GM10266 (cell line): ENCODE results near the gene PTPN5.

Experiments used
- DNase-seq: peaks from one replicate; pipeline ENCODE4 v3.0.0; 2012; ENCODE audit errors: extremely low spot score
- TF ChIP-seq, protein P1 (sequence below): IDR thresholded peaks from 2 replicates; pipeline ENCODE4 v1.5.1; 2012; ENCODE audit warnings: mild to moderate bottlenecking, low read depth; ENCODE audit not compliant: control insufficient read depth, insufficient read depth; ENCODE audit errors: missing control alignments

Gene PTPN5

DNA sequence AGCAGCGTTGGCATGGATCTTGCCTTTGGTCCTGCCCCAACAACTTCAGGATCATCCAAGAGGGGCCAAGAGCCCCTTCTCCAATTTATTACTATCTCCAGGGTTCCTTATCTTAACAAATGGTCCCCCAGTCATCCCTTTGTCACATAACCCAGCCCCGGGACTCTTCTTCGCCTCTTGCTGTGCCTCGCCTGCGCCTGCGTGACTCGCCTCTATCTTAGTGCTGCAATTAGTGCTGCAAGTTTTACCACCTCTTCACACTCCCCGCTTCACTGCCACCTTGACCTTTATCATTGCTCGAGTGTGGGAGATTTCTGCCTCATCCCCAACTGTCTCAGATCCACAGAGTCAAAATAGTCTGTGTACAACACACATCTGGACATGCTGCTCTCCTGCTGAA, 61.6 kb downstream of the PTPN5 start:
- TF ChIP-seq, protein P1, sequence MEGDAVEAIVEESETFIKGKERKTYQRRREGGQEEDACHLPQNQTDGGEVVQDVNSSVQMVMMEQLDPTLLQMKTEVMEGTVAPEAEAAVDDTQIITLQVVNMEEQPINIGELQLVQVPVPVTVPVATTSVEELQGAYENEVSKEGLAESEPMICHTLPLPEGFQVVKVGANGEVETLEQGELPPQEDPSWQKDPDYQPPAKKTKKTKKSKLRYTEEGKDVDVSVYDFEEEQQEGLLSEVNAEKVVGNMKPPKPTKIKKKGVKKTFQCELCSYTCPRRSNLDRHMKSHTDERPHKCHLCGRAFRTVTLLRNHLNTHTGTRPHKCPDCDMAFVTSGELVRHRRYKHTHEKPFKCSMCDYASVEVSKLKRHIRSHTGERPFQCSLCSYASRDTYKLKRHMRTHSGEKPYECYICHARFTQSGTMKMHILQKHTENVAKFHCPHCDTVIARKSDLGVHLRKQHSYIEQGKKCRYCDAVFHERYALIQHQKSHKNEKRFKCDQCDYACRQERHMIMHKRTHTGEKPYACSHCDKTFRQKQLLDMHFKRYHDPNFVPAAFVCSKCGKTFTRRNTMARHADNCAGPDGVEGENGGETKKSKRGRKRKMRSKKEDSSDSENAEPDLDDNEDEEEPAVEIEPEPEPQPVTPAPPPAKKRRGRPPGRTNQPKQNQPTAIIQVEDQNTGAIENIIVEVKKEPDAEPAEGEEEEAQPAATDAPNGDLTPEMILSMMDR: no peak
- no peak for DNase-seq

DNA sequence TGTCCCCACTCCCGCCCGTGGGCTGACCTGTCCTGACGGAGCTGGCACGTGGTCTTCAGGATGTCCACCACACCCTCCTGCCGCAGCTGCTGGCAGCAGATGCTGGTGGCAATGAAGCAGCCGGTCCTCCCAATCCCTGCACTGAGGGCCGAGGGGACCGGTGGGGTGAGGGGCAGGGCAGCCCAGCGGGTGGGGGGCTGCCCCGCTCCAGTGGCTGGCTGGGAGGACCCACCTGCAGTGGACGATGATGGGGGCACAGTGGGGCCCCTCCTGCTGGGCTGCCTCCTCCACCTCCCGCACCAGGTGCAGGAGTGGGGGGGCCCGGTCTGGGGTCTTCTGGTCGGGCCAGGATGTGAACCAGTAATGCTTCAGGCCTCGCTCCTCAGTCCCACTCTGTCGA, 62.2 kb downstream of the PTPN5 start:
- TF ChIP-seq, protein P1: no peak
- no peak for DNase-seq

DNA sequence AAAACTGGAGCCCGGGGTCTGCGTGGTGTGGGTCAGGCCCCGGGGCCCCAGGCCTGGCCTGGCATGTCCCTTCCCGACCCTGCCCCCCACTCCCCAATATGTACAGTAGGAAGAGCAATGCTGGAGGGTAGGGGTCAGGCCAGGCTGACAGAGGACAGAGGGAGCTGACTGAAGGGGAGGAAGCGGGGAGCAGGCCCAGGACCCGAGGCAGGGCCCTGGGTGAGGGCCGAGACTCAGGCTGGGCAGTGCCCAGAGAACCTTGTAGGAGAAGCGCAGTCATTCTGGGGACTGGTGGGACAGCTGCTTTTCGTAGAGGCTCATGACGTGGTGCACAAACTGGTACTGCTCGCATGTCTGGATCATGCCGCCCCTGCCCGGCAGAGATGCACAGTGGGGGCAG, 62.9 kb downstream of the PTPN5 start:
- TF ChIP-seq, protein P1: no peak
- no peak for DNase-seq

DNA sequence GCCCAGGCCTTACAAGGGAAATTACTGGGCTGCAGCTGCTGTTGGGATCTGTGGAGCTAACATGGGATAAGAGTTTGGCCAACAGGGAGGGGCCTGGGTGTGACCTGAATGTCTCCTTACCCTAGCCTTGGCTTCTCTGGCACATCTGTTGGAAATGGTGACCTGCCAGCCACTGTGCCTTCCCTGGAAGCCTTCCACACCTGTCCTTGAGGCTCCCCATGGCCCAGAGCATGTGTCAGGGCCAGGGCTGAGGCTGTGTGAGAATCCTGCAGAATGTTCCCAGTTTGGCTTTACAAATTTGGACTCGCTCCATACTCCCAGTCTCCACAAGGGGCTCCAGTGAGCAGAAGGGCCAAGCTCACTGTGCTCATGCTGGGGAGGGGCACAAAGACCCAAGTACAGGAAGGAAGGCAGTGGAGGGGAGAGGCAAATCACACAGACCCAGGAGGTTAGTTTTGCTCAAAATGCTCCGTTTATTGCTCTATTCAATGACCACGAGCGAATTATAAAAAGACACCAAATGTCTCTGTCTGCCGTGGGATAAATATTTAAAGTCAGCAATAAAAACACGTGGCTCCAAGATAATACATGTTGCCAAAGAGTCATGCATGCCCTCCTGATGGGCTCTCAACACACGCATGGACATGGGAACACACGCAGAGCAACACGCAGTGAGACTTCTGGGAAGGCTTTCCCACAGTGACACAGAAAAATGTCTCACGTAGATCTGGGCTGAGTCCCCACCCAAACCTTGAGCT, 63.9 kb downstream of the PTPN5 start:
- peak; percentile 82 for DNase-seq

DNA sequence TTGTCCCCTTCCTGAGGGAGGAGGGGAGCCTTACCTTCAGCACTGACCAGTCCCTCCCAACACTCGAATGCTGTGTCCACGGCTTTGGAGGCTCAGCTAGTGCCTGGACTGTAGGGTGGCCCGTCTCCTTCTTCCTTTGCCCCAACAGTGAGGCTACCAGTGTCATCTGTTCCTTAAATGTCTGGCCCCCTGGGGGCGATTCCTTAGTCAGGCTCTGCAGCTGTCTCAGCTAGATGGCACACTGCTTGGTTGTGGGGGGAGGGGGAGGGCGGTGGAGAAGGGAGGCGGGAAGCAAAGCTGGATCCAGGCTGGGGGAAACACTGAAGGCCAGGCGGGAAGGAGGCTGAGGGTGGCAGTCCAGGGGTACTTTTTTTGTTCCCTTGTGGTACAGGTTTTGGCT, 65.6 kb downstream of the PTPN5 start, which contains the start of gene IGSF22:
Gene IGSF22, minus strand, starts transcription at position 149 of the 400 bp plus-strand sequence. CDS start 1,952 bp downstream, outside the sequence.
- DNase-seq: no peak
- TF ChIP-seq, protein P1: no peak

More for the DNA sequence above, 63.9 kb downstream of the PTPN5 start:
- TF ChIP-seq, protein P1: peak; percentile 82

DNA sequence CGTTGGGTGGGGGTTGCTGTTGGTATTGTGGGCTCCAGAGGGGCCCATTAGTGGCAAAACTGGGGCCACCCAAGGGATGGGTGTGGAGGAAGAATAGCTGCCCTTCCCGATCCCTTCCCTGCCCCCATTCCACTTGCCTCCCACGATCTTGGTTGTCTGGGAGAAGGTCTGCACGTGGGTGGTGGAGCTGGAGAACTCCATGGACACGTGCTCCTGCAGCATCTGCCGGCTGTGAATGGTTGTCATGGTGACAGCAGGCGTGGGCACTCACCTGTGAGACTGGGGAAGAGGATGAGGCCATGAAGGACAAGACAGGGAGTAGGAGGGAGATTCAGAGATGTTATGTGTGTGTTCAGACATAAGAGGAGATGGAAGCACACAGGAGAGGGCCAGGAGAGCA, 67.6 kb downstream of the PTPN5 start:
- TF ChIP-seq, protein P1: no peak
- no peak for DNase-seq

DNA sequence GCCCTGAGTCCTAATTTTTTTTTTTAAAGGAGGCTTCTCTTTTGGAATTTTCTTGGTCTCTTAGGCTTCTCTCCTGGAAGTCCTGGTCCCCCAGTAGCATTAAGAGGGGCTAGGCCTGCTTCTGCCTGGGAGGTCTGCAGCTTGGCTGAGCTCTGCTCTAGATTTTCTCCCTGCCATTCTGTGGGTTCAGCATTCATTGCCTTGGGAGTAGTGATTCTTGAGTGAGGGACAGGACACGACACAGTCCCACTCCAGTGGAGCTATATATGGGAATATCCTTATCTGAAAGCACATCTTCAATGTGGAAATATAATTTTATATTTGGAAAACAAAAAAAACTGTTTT, 69.3 kb downstream of the PTPN5 start:
- DNase-seq: no peak
- TF ChIP-seq, protein P1: no peak
